ENCODE data around the gene CYP39A1. TPM values are rescaled to one million over a fixed set of nuclear protein-coding genes. Genes with fewer than 3 reads are reported as not detected.

CYP39A1 gene
- 0.22 and 6.3 TPM in 2 replicates for total RNA-seq

GRCh38 chr6:46652603-46653438 is at the start of gene CYP39A1, which contains the start of gene SLC25A27:
Gene CYP39A1, minus strand, starts transcription at chr6:46652818. Its CDS starts 236 bp downstream, at chr6:46652582.
Gene SLC25A27, plus strand, starts transcription at chr6:46652975. Its CDS starts 218 bp downstream, at chr6:46653193.

DNA sequence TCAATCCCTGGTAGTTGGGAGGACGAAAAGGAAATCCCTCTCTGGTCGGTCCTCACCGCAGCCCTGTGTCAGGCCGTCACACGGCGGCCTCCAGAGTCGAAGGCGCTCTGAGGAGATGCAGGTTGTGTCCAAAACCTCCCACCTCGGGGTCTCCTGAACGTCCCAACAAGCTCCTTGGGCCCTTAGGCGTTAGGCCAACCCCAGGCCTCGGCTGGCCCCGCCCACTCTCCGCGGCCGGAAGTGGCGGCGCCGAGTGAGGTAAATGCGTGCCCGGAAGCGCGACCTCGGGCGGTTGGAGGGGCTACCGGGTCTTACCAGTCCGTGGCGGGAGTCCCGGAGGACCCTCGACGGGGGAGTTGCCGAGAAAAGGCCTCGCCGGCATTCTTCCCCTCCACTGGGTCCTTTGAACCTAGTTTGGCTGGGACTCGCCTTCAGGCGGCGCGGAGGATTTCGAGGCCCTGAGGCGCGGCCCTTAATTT is 35.0 kb upstream of the CYP39A1 start, which contains the start of gene TDRD6:
TDRD6 (plus strand) TSS at position 267 of the 479 bp plus-strand sequence. CDS start 244 bp downstream, outside the sequence.

Other genes starting within 250 kb of the CYP39A1 start
- gene RCAN2, start 161.4 kb downstream of the CYP39A1 start, total RNA-seq: 0.88 and 2.7 TPM in 2 replicates
- 1.1 and 4.0 TPM in 2 replicates for gene SLC25A27, start 157 bp upstream of the CYP39A1 start, total RNA-seq
- under 0.01 TPM in 2 replicates for gene TDRD6, start 35.1 kb upstream of the CYP39A1 start, total RNA-seq
- 0.14 TPM in 1 of 2 replicates, not detected in the other for gene PLA2G7, start 82.6 kb upstream of the CYP39A1 start, total RNA-seq
- not detected in 2 replicates for gene ANKRD66, start 94.1 kb upstream of the CYP39A1 start, total RNA-seq
- not detected in 2 replicates for gene MEP1A, start 140.6 kb upstream of the CYP39A1 start, total RNA-seq

All from placental pericyte (primary cell).